Stomach (tissue), 9 donors: ENCODE results near the gene CDH23. TPM values are rescaled to one million over a fixed set of nuclear protein-coding genes. Genes with fewer than 3 reads are reported as not detected.
A peak's percentile ranks its signal among the peaks of the same experiment; 100 is the strongest.
"Not testable (repeated sequence)": the region's sequence is repeated elsewhere in the genome, so short reads cannot be mapped to it uniquely, and the experiment has no call there.

Source experiments
- DNase-seq, 2 donors: peaks; one replicate each; pipeline versions ENCODE4 v3.0.0 to v3.0.0-alpha.2; 2013 to 2019
- H3K27ac ChIP-seq, 5 donors: fragments of 200-600 bp in 4 of 5; sonication (generic) in 4 of 5; one replicate each; pipeline ENCODE4 v1.5.1; 2013 to 2019; ENCODE audit warnings: mild to moderate bottlenecking in 1 of 5, moderate library complexity in 1 of 5
- H3K27me3 ChIP-seq, 3 donors: fragments of 200-600 bp; sonication (generic); one replicate each; pipeline ENCODE4 v1.5.1; 2017 to 2019; ENCODE audit warnings: mixed run types in 1 of 3
- H3K36me3 ChIP-seq, 4 donors: fragments of 200-600 bp; sonication (generic); 1 replicate in 3 of 4; 2 replicates in 1 of 4; pipeline ENCODE4 v1.5.1; 2016 to 2019
- H3K4me1 ChIP-seq, 4 donors: fragments of 200-600 bp; sonication (generic); one replicate each; pipeline ENCODE4 v1.5.1; 2016 to 2019
- H3K4me3 ChIP-seq, 4 donors: fragments of 200-600 bp; sonication (generic) in 3 of 4; one replicate each; pipeline ENCODE4 v1.5.1; 2016 to 2019; ENCODE audit warnings: mild to moderate bottlenecking in 1 of 4
- H3K9me3 ChIP-seq, 4 donors: fragments of 200-600 bp; sonication (generic); one replicate each; pipeline ENCODE4 v1.5.1; 2016 to 2019
- EP300 ChIP-seq: sonication (generic); formaldehyde crosslinking; IDR thresholded peaks from one replicate; pipeline ENCODE4 v1.6.1; 2017; ENCODE audit warnings: antibody characterized with exemption
- POLR2A ChIP-seq, 4 donors: fragments of 450-650 bp; IDR thresholded peaks; one replicate each; pipeline ENCODE4 v1.6.1; 2016; ENCODE audit warnings: antibody characterized with exemption in 4 of 4, control low read depth in 2 of 4, mild to moderate bottlenecking in 1 of 4, moderate library complexity in 1 of 4
- POLR2AphosphoS5 ChIP-seq, 3 donors: sonication (generic); formaldehyde crosslinking; IDR thresholded peaks; one replicate each; pipeline ENCODE4 v1.6.1; 2016; ENCODE audit warnings: antibody characterized with exemption in 3 of 3
- WGBS, 5 donors: extraction: QIAGEN DNeasy Blood & Tissue Kit in 3 of 5; methylation state at CpG; one replicate each; pipeline versions ENCODE4 v1.1.5 to v1.1.7; 2013 to 2018; 5-methylcytosine and 5-hydroxymethylcytosine counted together
- intact Hi-C: fragments of 100-400 bp; cut with DNase I; formaldehyde crosslinking; loops from one replicate; pipeline ENCODE4 v1.15.1; 2023; ENCODE audit warnings: low total_unique reads
- polyA plus RNA-seq, 3 donors: library from polyadenylated mRNA; stranded (reverse); fragments of 200-250 nt; gene quantifications; one replicate each; pipeline ENCODE4 v1.2.3, GENCODE V29; 2013
- total RNA-seq, 5 donors: library from RNA; depleted of rRNA; stranded (reverse); fragments of >200 nt; gene quantifications; one replicate each; pipeline versions ENCODE4 v1.1.0 to v1.2.3, GENCODE V29; 2014 to 2016
- TF ChIP-seq, protein P1 (sequence below), 7 experiments: fragments of 450-650 bp in 4 of 7; fragments of 200-600 bp in 3 of 7; sonication (generic) in 3 of 7; IDR thresholded peaks; one replicate each; pipeline ENCODE4 v1.5.1; 2016 to 2019; ENCODE audit warnings: antibody characterized with exemption in 7 of 7, control low read depth in 2 of 7, mild to moderate bottlenecking in 1 of 7
- donor health status: healthy with polysubstance abuse.
- donor health status: Bipolar disorder and iron deficiency.
- donor health status: healthy.

The CDH23 gene
- total and polyA plus RNA-seq, 8 donors, result 0.31 to 8.2 (median 2.2) TPM

DNA sequence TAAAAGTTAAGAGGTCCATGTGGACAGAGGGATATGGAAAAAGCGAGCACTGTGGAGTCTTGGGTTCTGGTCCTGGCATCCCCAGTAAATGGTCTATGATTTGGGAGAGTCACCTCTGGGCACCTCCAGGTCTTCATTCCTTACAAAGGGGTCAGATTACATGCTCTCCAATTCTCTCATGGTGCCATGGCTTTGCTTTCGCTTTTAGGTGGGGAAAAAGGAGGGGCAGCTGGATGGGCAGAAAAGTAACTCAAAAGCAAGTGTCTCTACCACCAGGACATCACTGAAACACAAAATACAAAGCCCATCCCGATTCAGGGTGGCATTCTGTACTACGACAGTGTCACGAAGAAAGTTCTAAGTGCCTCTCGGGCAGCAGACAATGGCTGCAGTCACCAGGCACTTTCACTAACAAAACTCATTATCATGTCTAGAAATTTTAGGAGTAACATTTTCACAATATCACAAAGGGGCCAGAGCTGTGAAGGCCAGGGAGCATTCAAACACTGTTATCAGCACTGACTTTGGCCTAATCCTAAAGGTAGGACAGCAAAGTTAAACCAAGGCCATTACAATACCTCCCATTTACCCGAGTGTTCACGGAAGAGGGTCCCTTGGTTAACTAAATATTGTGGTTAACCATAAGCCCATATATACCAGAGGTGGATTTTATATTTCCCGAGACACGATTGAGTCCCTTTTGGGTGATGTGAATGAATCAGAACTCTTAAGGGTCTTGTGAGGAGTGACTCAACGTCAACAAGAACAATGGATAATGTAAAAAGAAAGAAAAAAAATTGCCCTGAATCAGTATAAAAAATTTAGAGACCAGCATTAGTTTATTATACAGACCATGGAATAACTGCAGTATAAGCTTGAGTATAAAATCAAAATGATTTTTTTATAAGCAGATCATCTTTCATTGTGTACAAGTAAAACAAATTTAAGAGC, 451.9 kb downstream of the CDH23 start:
- Histone ChIP-seq H3K27me3 (no peaks in the 10 kb centered on the region), H3K27ac (peak overlapping the region in 4 of 5 donors; percentile 7 to 98 (median 66)), H3K4me3 (peak overlapping the region in 2 of 4 donors; percentile 76 to 91), H3K4me1 (peaks cover 45 to 77% (median 61%) of the 10 kb centered on the region in 4 donors), H3K36me3 (no peaks in the 10 kb centered on the region), H3K9me3 (no peaks in the 10 kb centered on the region)
- DNase-seq, result no peak
- no peak for TF ChIP-seq EP300
- TF ChIP-seq, protein P1, sequence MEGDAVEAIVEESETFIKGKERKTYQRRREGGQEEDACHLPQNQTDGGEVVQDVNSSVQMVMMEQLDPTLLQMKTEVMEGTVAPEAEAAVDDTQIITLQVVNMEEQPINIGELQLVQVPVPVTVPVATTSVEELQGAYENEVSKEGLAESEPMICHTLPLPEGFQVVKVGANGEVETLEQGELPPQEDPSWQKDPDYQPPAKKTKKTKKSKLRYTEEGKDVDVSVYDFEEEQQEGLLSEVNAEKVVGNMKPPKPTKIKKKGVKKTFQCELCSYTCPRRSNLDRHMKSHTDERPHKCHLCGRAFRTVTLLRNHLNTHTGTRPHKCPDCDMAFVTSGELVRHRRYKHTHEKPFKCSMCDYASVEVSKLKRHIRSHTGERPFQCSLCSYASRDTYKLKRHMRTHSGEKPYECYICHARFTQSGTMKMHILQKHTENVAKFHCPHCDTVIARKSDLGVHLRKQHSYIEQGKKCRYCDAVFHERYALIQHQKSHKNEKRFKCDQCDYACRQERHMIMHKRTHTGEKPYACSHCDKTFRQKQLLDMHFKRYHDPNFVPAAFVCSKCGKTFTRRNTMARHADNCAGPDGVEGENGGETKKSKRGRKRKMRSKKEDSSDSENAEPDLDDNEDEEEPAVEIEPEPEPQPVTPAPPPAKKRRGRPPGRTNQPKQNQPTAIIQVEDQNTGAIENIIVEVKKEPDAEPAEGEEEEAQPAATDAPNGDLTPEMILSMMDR (IDR thresholded peaks at IDR 0.05), result no peak
- TF ChIP-seq POLR2AphosphoS5 (IDR thresholded peaks at IDR 0.05), result no peak
- no peak for TF ChIP-seq POLR2A (IDR thresholded peaks at IDR 0.05)
- WGBS, 5 donors, result 65 to 72% (median 67%) methylated on average over 11 of the region's 11 CpGs
- intact Hi-C loops, result no loop called here

DNA sequence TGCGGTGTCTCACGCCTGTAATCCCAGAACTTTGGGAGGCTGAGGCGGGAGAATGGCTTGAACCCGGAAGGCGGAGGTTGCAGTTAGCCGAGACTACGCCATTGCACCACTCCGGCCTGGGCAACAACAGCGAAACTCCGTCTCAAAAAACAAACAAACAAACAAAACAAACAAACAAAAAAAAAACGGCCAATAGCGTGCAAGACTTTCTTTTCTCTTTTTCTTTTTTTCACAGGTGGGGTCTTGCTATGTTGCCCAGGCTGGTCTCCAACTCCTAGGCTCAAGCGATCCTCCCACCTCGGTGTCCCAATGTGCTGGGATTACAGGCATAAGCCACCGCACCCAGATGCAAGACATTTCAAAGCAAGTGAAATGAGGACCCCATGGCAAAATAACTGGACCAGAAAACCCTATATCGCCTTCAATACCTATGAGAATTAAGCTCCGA, 452.8 kb downstream of the CDH23 start:
- whole genome bisulfite sequencing, 5 donors, result 82 to 91% (median 88%) methylated on average over 17 of the region's 17 CpGs
- peaks cover 39 to 68% (median 57%) of the 10 kb centered on the region in 4 donors for H3K4me1 ChIP-seq
- H3K4me3 ChIP-seq, result peak overlapping the region; percentile 67 to 91 (median 82)

DNA sequence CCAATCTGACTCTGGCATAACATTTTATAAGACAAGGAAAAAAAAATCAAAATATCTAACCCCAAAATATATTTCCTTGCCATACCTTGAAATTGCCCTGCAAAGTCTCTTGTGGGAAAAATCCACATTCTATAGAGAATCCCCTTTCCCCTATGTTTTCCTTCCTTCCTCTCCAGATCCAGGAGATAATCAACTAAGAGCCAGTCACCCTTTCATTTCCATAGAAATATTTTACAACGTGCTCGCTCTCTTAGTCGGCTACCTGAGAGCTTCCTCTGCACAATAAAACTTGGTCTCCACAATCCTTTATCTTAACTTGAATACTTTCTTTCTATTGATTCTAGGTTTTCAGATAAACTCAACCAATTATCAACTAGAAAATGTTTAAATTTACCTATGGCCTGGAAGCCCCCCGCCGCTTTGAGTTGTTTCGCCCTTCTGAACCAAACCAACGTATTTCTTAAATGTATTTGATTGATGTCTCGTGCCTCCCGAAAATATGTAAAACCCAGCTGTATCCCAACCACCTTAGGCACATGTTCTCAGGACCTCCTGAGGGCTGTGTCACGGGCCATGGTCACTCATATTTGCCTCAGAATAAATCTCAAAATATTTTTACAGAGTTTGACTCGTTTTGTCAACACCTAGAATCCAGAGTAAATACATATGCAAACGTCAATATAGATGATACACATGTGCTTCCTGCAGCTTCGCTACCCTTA, 453.5 kb downstream of the CDH23 start:
- intact Hi-C loops, result no loop called here
- Histone ChIP-seq H3K4me1 (peaks cover 39 to 61% (median 52%) of the 10 kb centered on the region in 4 donors), H3K4me3 (peak overlapping the region; percentile 67 to 91 (median 82)), H3K27me3 (no peaks in the 10 kb centered on the region), H3K27ac (peak overlapping the region; percentile 91 to 98 (median 96)), H3K9me3 (no peaks in the 10 kb centered on the region), H3K36me3 (no peaks in the 10 kb centered on the region)
- TF ChIP-seq EP300 (no peak), POLR2A (IDR thresholded peaks at IDR 0.05) (no peak), POLR2AphosphoS5 (IDR thresholded peaks at IDR 0.05) (no peak)
- TF ChIP-seq, protein P1 (IDR thresholded peaks at IDR 0.05), result no peak
- no peak for DNase-seq
- 3 to 5% (median 3%) methylated on average over 13 of the region's 13 CpGs for WGBS, 5 donors

More for the DNA sequence above, 452.8 kb downstream of the CDH23 start:
- Histone ChIP-seq H3K27ac (peak overlapping the region in 3 of 5 donors; percentile 95 to 98 (median 96)), H3K36me3 (no peaks in the 10 kb centered on the region), H3K9me3 (no peaks in the 10 kb centered on the region), H3K27me3 (no peaks in the 10 kb centered on the region)
- no peak for DNase-seq
- intact Hi-C loops, result no loop called here
- no peak for TF ChIP-seq POLR2AphosphoS5 (IDR thresholded peaks at IDR 0.05)
- TF ChIP-seq POLR2A (IDR thresholded peaks at IDR 0.05), result no peak

DNA sequence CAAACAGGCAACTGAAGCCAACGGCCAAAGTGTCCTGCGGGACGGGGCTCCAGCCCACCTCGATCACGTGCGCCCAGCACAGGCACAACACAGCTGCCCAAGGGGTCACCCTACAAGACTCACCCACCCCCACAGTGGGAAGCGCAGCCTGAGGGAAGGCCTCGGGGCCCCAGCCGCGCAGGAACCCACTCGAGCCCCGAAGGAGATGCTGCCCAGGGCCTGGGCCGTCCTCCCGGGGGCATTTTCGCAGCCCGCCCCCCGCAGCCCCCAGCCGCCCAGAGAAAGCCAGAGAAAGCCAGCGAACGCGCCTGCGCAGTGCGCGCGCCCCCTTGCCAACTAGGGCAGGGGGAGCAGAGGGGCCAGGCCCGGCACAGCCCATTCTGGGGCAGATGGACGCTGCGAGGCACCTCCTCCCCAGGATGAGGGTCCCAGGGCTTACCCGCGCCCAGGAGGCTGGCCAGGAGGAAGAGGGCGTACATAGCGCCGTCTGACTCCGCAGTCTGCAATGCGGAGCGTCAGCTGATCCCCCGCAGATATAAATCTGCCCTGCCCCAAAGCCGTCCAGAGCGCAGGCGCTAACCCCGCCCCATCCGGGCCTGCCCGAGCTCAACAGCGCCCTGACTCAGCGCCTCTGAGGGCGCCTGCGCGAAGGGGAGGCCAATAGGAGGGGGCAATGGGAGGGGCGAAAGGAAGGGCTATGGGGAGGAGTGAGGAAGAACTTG, 454.2 kb downstream of the CDH23 start, which contains the start of gene PSAP:
PSAP (minus strand) TSS at position 509 of the 722 bp plus-strand sequence; CDS start at position 479, 30 bp downstream.
- WGBS, 5 donors, result 0 to 2% (median 0%) methylated on average over 22 to 49 of the region's 49 CpGs

DNA sequence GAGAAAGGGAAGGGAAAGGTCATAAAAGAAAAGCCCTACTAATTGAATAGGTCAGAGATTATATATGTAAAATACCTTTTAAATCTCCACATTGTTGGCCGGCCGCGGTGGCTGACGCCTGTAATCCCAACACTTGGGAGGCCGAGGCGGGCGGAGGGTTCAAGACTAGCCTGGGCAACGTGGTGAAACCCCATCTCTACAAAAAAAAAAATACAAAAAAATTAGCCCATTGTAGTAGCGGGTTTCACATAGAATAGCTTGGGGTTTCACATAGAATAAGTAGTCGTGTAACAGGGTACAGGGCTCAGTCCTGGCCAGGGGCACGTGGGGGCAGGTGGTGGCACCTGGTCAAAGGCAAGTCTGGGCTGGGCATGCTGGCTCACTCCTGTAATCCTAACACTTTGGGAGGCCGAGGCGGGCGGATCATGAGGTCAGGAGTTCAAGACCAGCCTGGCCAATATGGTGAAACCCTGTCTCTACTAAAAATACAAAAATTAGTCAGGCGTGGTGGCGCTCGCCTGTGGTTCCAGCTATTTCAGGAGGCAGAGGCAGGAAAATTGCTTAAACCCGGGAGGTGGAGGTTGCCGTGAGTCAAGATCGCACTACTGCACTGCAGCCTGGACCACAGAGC, 454.9 kb downstream of the CDH23 start:
- H3K27me3 ChIP-seq, H3K36me3 ChIP-seq, H3K9me3 ChIP-seq, intact Hi-C loops, DNase-seq: not testable (repeated sequence)
- H3K27ac ChIP-seq, result peak overlapping the region; percentile 80 to 98 (median 96)
- WGBS, 5 donors, result 41 to 53% (median 47%) methylated on average over 20 of the region's 20 CpGs
- peaks cover 28 to 47% (median 40%) of the 10 kb centered on the region in 4 donors for H3K4me1 ChIP-seq
- peak overlapping the region; percentile 67 to 91 (median 82) for H3K4me3 ChIP-seq

More for the DNA sequence above, 454.2 kb downstream of the CDH23 start, which contains the start of gene PSAP:
- peak within 1 kb of the TSS; percentile 91 to 98 (median 96) for H3K27ac ChIP-seq
- H3K9me3 ChIP-seq, result no peaks in the 10 kb centered on the region
- H3K27me3 ChIP-seq, result no peaks in the 10 kb centered on the region
- intact Hi-C loops, result no loop called here
- peak within 1 kb of the TSS; percentile 67 to 91 (median 82) for H3K4me3 ChIP-seq
- TF ChIP-seq POLR2AphosphoS5 (IDR thresholded peaks at IDR 0.05) (peak; percentile 95 to 100 (median 99)), EP300 (no peak), POLR2A (IDR thresholded peaks at IDR 0.05) (peak in 2 of 4 donors; percentile 91 to 94)
- TF ChIP-seq, protein P1 (IDR thresholded peaks at IDR 0.05), result no peak
- H3K36me3 ChIP-seq, result no peaks in the 10 kb centered on the region
- DNase-seq, result peak; percentile 100
- peaks cover 34 to 54% (median 45%) of the 10 kb centered on the region in 4 donors for H3K4me1 ChIP-seq
